Measurements from ENCODE around the gene INPP5D. TPM values are rescaled to one million over a fixed set of nuclear protein-coding genes. Genes with fewer than 3 reads are reported as not detected.

Gene INPP5D
- total RNA-seq, 1 donor from 2014 or later, result 79.2 TPM

GRCh38 chr2:233076749-233077148 lies 16.6 kb downstream of the INPP5D start:
- no peak for DNase-seq (ENCODE audit: low spot score)

GRCh38 chr2:233079473-233079877 lies 19.3 kb downstream of the INPP5D start:
- no peak for TF ChIP-seq CTCF (IDR thresholded peaks at IDR 0.05; ENCODE audit: unreplicated experiment)
- H3K36me3 Mint-ChIP-seq (ENCODE audit: low read depth, unreplicated experiment), result peaks cover 35% of the 10 kb centered on the region
- no peaks in the 10 kb centered on the region for H3K9me3 Mint-ChIP-seq (ENCODE audit: unreplicated experiment)
- H3K27me3 Mint-ChIP-seq (ENCODE audit: unreplicated experiment), result peaks cover 9% of the 10 kb centered on the region
- no peak for DNase-seq (ENCODE audit: low spot score)
- H3K4me1 Mint-ChIP-seq (ENCODE audit: unreplicated experiment), result peaks cover 58% of the 10 kb centered on the region
- H3K4me3 Mint-ChIP-seq (ENCODE audit: unreplicated experiment), result peak overlapping the region; percentile 73
- H3K27ac Mint-ChIP-seq (ENCODE audit: unreplicated experiment), result peak overlapping the region; percentile 92

More at GRCh38 chr2:233076749-233077148, 16.6 kb downstream of the INPP5D start:
- Mint-ChIP-seq H3K9me3 (ENCODE audit: unreplicated experiment) (no peaks in the 10 kb centered on the region), H3K4me1 (ENCODE audit: unreplicated experiment) (peaks cover 32% of the 10 kb centered on the region), H3K4me3 (ENCODE audit: unreplicated experiment) (peak overlapping the region; percentile 29), H3K27ac (ENCODE audit: unreplicated experiment) (peak overlapping the region; percentile 7), H3K27me3 (ENCODE audit: unreplicated experiment) (peaks cover 7% of the 10 kb centered on the region), H3K36me3 (ENCODE audit: low read depth, unreplicated experiment) (peaks cover 27% of the 10 kb centered on the region)
- TF ChIP-seq CTCF (IDR thresholded peaks at IDR 0.05; ENCODE audit: unreplicated experiment), result no peak

- H3K36me3 Mint-ChIP-seq (ENCODE audit: low read depth, unreplicated experiment), result peaks cover 37% of the 10 kb centered on the region
- TF ChIP-seq CTCF (IDR thresholded peaks at IDR 0.05; ENCODE audit: unreplicated experiment), result no peak
- peak overlapping the region; percentile 80 for H3K27ac Mint-ChIP-seq (ENCODE audit: unreplicated experiment)
- DNase-seq (ENCODE audit: low spot score), result no peak
- H3K4me3 Mint-ChIP-seq (ENCODE audit: unreplicated experiment), result peak overlapping the region; percentile 32
- H3K27me3 Mint-ChIP-seq (ENCODE audit: unreplicated experiment), result peaks cover 9% of the 10 kb centered on the region
- H3K9me3 Mint-ChIP-seq (ENCODE audit: unreplicated experiment), result no peaks in the 10 kb centered on the region
- H3K4me1 Mint-ChIP-seq (ENCODE audit: unreplicated experiment), result peaks cover 65% of the 10 kb centered on the region
Measured at GRCh38 chr2:233079953-233080835, 20.1 kb downstream of the INPP5D start.

GRCh38 chr2:233080836-233081229 lies 20.7 kb downstream of the INPP5D start:
- peaks cover 9% of the 10 kb centered on the region for H3K27me3 Mint-ChIP-seq (ENCODE audit: unreplicated experiment)
- TF ChIP-seq CTCF (IDR thresholded peaks at IDR 0.05; ENCODE audit: unreplicated experiment), result no peak
- H3K36me3 Mint-ChIP-seq (ENCODE audit: low read depth, unreplicated experiment), result peaks cover 41% of the 10 kb centered on the region
- H3K4me3 Mint-ChIP-seq (ENCODE audit: unreplicated experiment), result no peak overlapping the region
- H3K27ac Mint-ChIP-seq (ENCODE audit: unreplicated experiment), result no peak overlapping the region
- H3K9me3 Mint-ChIP-seq (ENCODE audit: unreplicated experiment), result no peaks in the 10 kb centered on the region
- no peak for DNase-seq (ENCODE audit: low spot score)
- H3K4me1 Mint-ChIP-seq (ENCODE audit: unreplicated experiment), result peaks cover 71% of the 10 kb centered on the region

GRCh38 chr2:233081232-233081730 lies 21.1 kb downstream of the INPP5D start:
- peak overlapping the region; percentile 42 for H3K4me3 Mint-ChIP-seq (ENCODE audit: unreplicated experiment)
- peak overlapping the region; percentile 36 for H3K27ac Mint-ChIP-seq (ENCODE audit: unreplicated experiment)
- TF ChIP-seq CTCF (IDR thresholded peaks at IDR 0.05; ENCODE audit: unreplicated experiment), result no peak
- H3K9me3 Mint-ChIP-seq (ENCODE audit: unreplicated experiment), result no peaks in the 10 kb centered on the region
- no peak for DNase-seq (ENCODE audit: low spot score)
- H3K27me3 Mint-ChIP-seq (ENCODE audit: unreplicated experiment), result peaks cover 9% of the 10 kb centered on the region
- peaks cover 41% of the 10 kb centered on the region for H3K36me3 Mint-ChIP-seq (ENCODE audit: low read depth, unreplicated experiment)
- peaks cover 74% of the 10 kb centered on the region for H3K4me1 Mint-ChIP-seq (ENCODE audit: unreplicated experiment)

All from endothelial cell (in vitro differentiated cells).